AG09319 (cell line): ENCODE data around the gene FAM193B.
A peak's percentile ranks its signal among the peaks of the same experiment; 100 is the strongest.

Experiments used
- DNase-seq: peaks from one replicate; pipeline ENCODE4 v3.0.0-alpha.2; 2010; ENCODE audit warnings: low read depth; ENCODE audit errors: extremely low read depth
- TF ChIP-seq, protein P1 (sequence below): IDR thresholded peaks from 2 replicates; pipeline ENCODE4 v1.5.1; 2011; ENCODE audit warnings: low read depth, mild to moderate bottlenecking, inconsistent platforms, low read length, moderate library complexity

Gene FAM193B

DNA sequence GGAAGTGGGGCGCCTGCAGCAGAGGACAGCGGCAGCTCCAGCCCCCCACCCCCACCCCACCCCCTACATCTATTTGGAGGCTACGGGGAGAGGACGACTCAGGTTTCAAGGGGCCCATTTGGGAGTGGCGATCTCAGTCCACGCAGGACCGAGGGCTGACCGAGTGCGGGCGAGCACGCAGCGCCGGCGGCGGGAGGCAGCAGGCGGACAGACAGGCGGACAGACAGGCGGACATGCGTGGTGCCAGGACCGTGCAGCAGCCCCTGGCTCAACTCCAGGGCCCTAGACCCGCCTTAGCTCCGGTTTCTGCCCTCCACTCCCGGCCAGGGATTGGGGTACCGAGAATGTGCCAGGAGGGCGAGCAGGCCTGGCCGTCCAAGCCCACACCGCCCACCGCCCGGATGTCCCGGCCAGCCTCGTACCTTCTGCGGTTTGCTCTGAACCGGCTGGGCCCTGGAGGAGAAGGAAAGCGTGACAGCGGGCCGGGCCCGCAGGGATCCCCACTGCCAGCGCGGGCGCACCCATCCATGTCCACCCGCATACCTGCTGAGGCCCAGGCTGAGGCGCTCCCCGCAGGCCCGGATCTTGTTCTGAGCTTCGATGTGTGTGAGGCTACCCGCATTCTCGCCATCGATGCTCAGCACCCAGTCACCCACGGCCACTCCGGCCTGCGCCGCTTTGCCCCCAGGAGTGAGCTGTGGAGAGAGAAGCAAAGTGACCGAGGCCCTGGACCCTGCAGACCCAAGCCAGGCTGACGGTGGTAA lies 62.2 kb downstream of the FAM193B start:
- no peak for DNase-seq
- TF ChIP-seq, protein P1, sequence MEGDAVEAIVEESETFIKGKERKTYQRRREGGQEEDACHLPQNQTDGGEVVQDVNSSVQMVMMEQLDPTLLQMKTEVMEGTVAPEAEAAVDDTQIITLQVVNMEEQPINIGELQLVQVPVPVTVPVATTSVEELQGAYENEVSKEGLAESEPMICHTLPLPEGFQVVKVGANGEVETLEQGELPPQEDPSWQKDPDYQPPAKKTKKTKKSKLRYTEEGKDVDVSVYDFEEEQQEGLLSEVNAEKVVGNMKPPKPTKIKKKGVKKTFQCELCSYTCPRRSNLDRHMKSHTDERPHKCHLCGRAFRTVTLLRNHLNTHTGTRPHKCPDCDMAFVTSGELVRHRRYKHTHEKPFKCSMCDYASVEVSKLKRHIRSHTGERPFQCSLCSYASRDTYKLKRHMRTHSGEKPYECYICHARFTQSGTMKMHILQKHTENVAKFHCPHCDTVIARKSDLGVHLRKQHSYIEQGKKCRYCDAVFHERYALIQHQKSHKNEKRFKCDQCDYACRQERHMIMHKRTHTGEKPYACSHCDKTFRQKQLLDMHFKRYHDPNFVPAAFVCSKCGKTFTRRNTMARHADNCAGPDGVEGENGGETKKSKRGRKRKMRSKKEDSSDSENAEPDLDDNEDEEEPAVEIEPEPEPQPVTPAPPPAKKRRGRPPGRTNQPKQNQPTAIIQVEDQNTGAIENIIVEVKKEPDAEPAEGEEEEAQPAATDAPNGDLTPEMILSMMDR = no peak

GRCh38 chr5:177491429-177491945 lies 62.9 kb downstream of the FAM193B start:
- TF ChIP-seq, protein P1 = peak; percentile 47
- no peak for DNase-seq

DNA sequence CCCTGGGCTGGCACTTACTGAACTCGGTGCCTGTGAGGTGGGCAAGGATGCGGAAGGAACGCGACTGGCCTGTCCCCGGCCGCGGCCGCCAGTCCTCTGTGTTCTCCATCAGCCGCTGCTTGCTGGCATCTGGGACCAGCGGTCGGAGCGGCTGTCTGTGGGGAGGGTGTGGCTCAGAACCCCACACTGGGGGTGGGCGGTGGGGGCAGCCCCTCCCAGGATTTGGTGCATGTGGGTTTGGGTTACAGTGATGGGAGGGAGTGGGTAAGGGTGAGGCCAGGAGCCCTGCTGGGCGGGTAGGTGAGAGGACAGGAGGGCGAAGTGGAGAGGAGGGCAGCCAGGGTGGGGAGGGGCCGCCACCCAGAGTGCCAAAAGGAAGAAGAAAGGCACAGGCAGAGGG lies 63.4 kb downstream of the FAM193B start:
- DNase-seq = no peak
- TF ChIP-seq, protein P1 = no peak

GRCh38 chr5:177490311-177490991 lies 63.9 kb downstream of the FAM193B start:
- no peak for DNase-seq
- TF ChIP-seq, protein P1 = no peak

DNA sequence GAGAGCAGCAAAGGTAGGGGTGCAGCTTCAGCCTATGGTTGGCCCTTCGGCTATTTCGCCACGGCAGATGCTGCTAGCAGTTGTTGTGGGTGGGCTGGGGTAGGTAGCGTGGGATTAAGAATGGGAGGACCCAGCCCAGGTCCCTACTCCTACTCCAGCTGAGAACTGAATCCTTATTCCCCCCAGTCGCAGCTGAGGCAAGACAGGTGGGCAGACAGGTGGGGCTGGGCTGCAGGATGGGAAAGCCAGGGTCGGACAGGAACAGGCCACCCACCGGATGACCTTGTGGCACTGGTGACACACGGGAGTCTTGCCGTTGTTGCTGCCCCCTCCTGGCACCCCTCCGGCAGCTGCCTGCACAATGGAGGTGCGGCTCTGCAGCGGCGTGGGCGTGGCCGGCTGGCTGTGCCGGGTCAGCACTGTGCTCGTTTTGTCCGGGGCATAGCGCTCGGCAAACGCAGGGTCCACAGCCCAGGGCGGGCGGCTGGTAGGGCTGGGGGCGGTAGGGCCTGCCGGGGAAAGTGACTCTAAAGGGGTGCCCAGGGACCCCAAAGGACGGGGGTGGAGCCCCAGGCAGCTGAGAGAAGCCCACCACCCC lies 65.1 kb downstream of the FAM193B start:
- DNase-seq = no peak
- TF ChIP-seq, protein P1 = no peak; the same call in 1 of the 2 replicates

- DNase-seq = no peak
- TF ChIP-seq, protein P1 = no peak
These were observed 66.4 kb downstream of the FAM193B start for GRCh38 chr5:177487975-177488374.

GRCh38 chr5:177487144-177487543 lies 67.2 kb downstream of the FAM193B start:
- no peak for DNase-seq
- TF ChIP-seq, protein P1 = no peak
